GM19238 (cell line): ENCODE results near the gene SPNS3.
A peak's percentile ranks its signal among the peaks of the same experiment; 100 is the strongest.

ENCODE experiments used
- DNase-seq: peaks from one replicate; pipeline ENCODE4 v3.0.0; 2011; ENCODE audit warnings: low spot score; ENCODE audit not compliant: insufficient read length

The SPNS3 gene

GRCh38 chr17:4465786-4466185 is 32.0 kb downstream of the SPNS3 start:
- DNase-seq = no peak

- DNase-seq = no peak
These were observed 33.5 kb downstream of the SPNS3 start for GRCh38 chr17:4467287-4467686.

- DNase-seq = no peak
These were observed 35.8 kb downstream of the SPNS3 start for GRCh38 chr17:4469552-4469951.

GRCh38 chr17:4472286-4472685 is 38.5 kb downstream of the SPNS3 start:
- DNase-seq = no peak

GRCh38 chr17:4474093-4474492 is 40.4 kb downstream of the SPNS3 start:
- no peak for DNase-seq

- no peak for DNase-seq
These were observed 41.3 kb downstream of the SPNS3 start for GRCh38 chr17:4475001-4475400.

GRCh38 chr17:4475463-4475862 is 41.7 kb downstream of the SPNS3 start:
- no peak for DNase-seq

GRCh38 chr17:4476017-4476416 is 42.3 kb downstream of the SPNS3 start:
- DNase-seq = no peak

- no peak for DNase-seq
These were observed 42.9 kb downstream of the SPNS3 start for GRCh38 chr17:4476511-4477070.

- no peak for DNase-seq
These were observed 43.6 kb downstream of the SPNS3 start for GRCh38 chr17:4477255-4477791.

GRCh38 chr17:4478318-4478830 is 44.6 kb downstream of the SPNS3 start:
- no peak for DNase-seq

GRCh38 chr17:4479340-4479981 is 45.7 kb downstream of the SPNS3 start:
- DNase-seq = no peak

- DNase-seq = no peak
These were observed 46.4 kb downstream of the SPNS3 start for GRCh38 chr17:4479982-4480751.

GRCh38 chr17:4480929-4481898 is 47.5 kb downstream of the SPNS3 start:
- peak; percentile 56 for DNase-seq

GRCh38 chr17:4482338-4483011 is 48.7 kb downstream of the SPNS3 start:
- DNase-seq = no peak

- no peak for DNase-seq
These were observed 49.5 kb downstream of the SPNS3 start for GRCh38 chr17:4483012-4483840.

GRCh38 chr17:4485676-4486646 is 52.2 kb downstream of the SPNS3 start:
- DNase-seq = no peak

- no peak for DNase-seq
These were observed 53.6 kb downstream of the SPNS3 start for GRCh38 chr17:4487296-4487695.
